D721Med (cell line): ENCODE data around the gene PDE1C.
A peak's percentile ranks its signal among the peaks of the same experiment; 100 is the strongest.
"Not testable (repeated sequence)": the region's sequence is repeated elsewhere in the genome, so short reads cannot be mapped to it uniquely, and the experiment has no call there.

Experiments
- DNase-seq: peaks from one replicate; pipeline ENCODE4 v3.0.0; 2011; ENCODE audit warnings: low spot score; ENCODE audit not compliant: insufficient read length
- FAIRE-seq: peaks from 2 replicates; lab custom pipeline; 2011; peaks lifted over from hg19 to GRCh38; lab: Jason Lieb, UNC
- CTCF ChIP-seq: IDR thresholded peaks from 2 replicates; pipeline ENCODE4 v1.5.1; 2012; ENCODE audit warnings: mild to moderate bottlenecking, control low read depth; ENCODE audit not compliant: insufficient read depth; ENCODE audit errors: missing control alignments

Gene PDE1C

DNA sequence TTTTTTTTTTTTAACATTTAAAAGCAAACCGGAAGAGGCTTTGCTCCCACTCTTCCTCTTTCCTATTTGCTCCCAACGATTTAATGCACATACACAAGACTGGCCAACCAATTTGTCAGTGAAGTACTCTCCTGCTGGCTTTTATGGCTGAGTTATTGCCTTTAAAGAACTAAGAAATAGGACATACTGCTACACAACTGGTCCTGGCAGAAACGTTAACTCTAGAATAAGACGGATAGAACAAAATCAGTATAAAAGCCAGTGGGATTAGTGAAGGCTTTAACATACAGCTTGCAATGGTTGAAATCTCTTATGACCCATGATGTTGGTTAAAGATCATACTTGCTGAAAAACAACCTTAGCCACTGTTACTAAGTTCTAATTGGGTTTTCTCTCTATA is 47.2 kb downstream of the PDE1C start:
- DNase-seq (no peak), FAIRE-seq (peak; percentile 78)
- TF ChIP-seq CTCF, result no peak

DNA sequence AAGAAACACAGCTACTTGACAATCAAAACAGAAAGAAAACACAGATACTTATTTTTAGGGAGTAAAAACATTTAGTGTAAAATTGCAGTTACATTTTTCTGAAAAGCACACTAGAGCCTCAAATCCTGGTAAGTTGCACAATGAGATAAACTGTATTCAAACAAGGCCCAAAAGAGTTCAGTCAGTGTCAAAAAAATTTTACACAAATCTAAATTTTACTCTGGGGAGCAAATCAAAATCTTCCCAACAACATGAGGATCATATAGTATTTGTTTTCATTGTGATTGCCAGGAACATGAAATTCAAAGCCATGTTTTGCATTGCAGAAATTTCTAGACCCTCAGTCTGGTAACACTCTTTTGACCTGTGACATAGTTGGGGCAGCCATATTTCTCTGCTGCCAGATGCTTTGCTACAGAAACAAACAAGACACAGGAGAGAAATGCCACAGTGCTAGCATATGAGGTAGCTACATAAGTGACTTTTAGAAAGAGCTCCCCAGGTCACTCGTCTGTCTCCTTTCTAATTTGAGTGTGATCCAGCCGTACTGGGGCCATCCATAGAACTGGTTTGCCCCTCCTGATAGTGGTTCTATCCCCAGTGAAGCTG is 49.6 kb downstream of the PDE1C start:
- TF ChIP-seq CTCF, result no peak
- DNase-seq (no peak), FAIRE-seq (no peak)

DNA sequence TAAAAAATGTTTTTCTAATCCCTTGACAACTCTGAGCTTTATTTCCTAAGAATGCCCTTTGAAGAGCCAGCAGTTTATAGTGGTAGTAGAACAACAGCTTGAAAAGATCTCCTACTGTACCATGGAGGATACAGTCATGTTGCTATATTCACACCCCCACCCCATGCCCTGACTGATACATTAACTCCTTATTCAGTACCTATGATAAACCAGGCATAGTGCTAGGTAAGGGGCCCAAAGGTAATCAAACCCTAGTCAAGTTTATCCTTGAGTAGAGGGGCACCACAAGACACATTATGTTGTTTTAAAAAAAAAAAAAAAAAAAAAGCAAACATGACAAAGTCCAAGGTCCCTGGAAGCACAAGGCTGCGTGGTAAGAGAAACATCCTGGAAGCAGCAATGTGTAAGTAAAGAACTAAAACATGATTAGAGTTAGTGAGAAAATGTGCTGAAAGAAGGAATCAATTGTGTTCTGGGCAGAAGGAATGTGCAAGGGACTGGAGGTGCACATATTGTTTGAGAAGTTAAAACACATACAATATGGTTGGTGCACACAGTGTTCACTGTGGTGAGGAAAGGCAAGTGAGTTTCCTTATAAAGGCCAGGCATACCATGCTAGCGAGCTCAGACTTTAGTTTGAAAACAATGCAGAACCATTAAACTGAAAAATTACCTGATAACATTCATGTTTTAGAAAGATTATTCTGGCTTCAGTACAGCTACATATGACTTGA is 51.2 kb downstream of the PDE1C start:
- TF ChIP-seq CTCF, result no peak
- FAIRE-seq (peak; percentile 44), DNase-seq (no peak)

DNA sequence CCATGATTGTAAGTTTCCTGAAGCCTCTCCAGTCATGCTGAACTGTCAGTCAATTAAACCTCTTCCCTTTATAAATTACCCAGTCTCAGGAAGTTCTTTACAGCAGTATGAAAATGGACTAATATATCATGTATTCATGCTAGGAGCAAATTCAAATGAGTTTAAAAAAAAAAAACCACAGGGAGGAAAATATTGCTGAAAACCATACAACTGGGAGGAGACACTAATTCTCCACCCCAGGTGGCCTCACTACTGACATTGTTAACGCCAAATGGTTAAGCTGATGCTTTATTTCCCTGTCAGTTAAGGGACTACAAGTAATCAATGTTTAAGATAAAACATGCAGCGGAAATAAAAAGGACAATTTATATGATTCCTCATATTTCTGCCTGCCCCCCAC is 55.1 kb downstream of the PDE1C start:
- no peak for DNase-seq
- no peak for TF ChIP-seq CTCF
- no peak for FAIRE-seq

DNA sequence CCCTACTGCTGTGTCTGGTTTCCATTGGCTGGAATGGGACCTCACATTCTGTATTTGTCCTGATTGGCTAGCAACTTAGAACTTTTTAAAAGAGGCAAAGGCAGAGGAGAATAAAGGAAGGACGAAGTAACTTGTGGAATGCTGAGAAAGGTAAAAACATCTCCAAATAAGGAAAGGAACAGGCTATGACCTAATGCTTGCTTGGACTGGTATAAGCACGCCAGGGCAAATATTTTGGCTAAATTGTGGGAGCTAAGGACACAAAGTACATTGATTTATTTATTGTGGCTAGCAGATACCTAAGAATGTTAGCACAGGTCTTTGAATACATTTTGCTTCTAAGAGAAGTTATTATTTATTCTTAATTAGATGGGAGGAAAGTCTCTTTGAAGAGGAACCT is 56.7 kb downstream of the PDE1C start:
- DNase-seq, FAIRE-seq: not testable (repeated sequence)

DNA sequence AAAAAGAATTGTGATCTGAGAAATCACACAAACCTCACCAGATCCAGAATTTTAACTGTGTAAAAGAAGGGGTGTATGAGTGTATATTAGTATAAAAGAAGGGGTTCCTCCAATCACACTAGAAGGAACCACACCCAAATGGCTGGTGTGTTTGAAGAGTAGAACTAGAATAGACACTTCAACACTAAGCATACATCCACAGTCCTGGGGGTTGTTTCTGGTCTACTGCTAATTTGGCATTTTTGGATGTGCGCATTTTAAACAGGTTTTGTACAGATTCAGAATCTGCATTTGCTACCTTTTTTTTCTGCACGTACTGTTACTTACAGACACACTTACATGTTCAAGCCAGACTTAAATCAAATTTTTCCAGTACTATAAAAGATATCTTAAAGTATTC is 64.6 kb downstream of the PDE1C start:
- DNase-seq, result no peak
- TF ChIP-seq CTCF, result no peak
- no peak for FAIRE-seq

GRCh38 chr7:32001948-32002347 is 68.3 kb downstream of the PDE1C start:
- DNase-seq, result no peak
- no peak for FAIRE-seq
- no peak for TF ChIP-seq CTCF
